A673 (cell line): ENCODE measurements around the gene STK10. TPM values are rescaled to one million over a fixed set of nuclear protein-coding genes. Genes with fewer than 3 reads are reported as not detected.

Experiments used
- BruUV-seq: library from RNA; stranded (reverse); fragments of 400-500 nt; replicated peaks from 2 replicates; lab custom pipeline; 2021; lab: Mats Ljungman, UMichigan
- CTCF ChIA-PET: fragments of 300-600 bp; sonication (Branson Sonifier 250); formaldehyde crosslinking; loops from one replicate; lab custom pipeline; 2022; ENCODE audit warnings: antibody characterized with exemption; lab: Charles Lee
- POLR2A ChIA-PET: fragments of 300-600 bp; sonication (Branson Sonifier 250); formaldehyde crosslinking; loops from one replicate; lab custom pipeline; 2022; ENCODE audit warnings: antibody characterized with exemption; ENCODE audit not compliant: low non-redundant PET; lab: Charles Lee
- DNase-seq: peaks from one replicate; pipeline ENCODE4 v3.0.0-alpha.2; 2015; ENCODE audit warnings: low spot score
- H3K27ac ChIP-seq: fragments of 200-600 bp; sonication (generic); 2 replicates; pipeline ENCODE4 v1.5.1; 2016; ENCODE audit warnings: mixed run types, low read depth, mild to moderate bottlenecking, mixed read lengths, antibody characterized with exemption, low read length; ENCODE audit not compliant: poor library complexity, severe bottlenecking
- H3K27me3 ChIP-seq: fragments of 200-600 bp; sonication (generic); replicated peaks from 2 replicates; pipeline ENCODE4 v1.6.1; 2017; ENCODE audit warnings: mixed run types, low read depth, mild to moderate bottlenecking, mixed read lengths, antibody characterized with exemption, low read length; ENCODE audit not compliant: insufficient read depth, poor library complexity
- H3K36me3 ChIP-seq: fragments of 200-600 bp; sonication (generic); 2 replicates; pipeline ENCODE4 v1.6.1; 2016; ENCODE audit warnings: mixed run types, mild to moderate bottlenecking, mixed read lengths, antibody characterized with exemption, low read length; ENCODE audit not compliant: insufficient read depth, poor library complexity, severe bottlenecking
- H3K4me1 ChIP-seq: fragments of 200-600 bp; sonication (generic); 2 replicates; pipeline ENCODE4 v1.6.1; 2017; ENCODE audit warnings: mixed run types, mild to moderate bottlenecking, mixed read lengths, antibody characterized with exemption, low read length; ENCODE audit not compliant: insufficient read depth, poor library complexity, severe bottlenecking
- H3K4me3 ChIP-seq: fragments of 200-600 bp; sonication (generic); 2 replicates; pipeline ENCODE4 v1.5.1; 2016; ENCODE audit warnings: low read depth, mixed run types, mild to moderate bottlenecking, mixed read lengths, low read length; ENCODE audit not compliant: poor library complexity, severe bottlenecking
- H3K9me3 ChIP-seq: fragments of 200-600 bp; sonication (generic); 2 replicates; pipeline ENCODE4 v1.6.1; 2016; ENCODE audit warnings: mixed run types, low read depth, mild to moderate bottlenecking, mixed read lengths, antibody characterized with exemption, low read length; ENCODE audit not compliant: poor library complexity, severe bottlenecking
- EZH2 ChIP-seq: fragments of 200-600 bp; sonication (generic); IDR thresholded peaks from 2 replicates; pipeline ENCODE4 v1.6.1; 2017; ENCODE audit warnings: borderline replicate concordance, low read depth, mild to moderate bottlenecking, mixed read lengths, antibody characterized with exemption, low read length; ENCODE audit not compliant: poor library complexity, severe bottlenecking
- intact Hi-C: fragments of 100-400 bp; cut with micrococcal nuclease; formaldehyde crosslinking; loops from one replicate; pipeline ENCODE4 v1.10.0; 2022; ENCODE audit not compliant: unreplicated experiment
- total RNA-seq: library from RNA; stranded (reverse); gene quantifications from 2 replicates; pipeline ENCODE4 v1.2.3, GENCODE V29; 2021
- TF ChIP-seq, protein P1 (sequence below): fragments of 300-800, 200-600 bp; sonication (generic); conservative IDR thresholded peaks from 2 replicates; pipeline ENCODE4 v1.5.1; 2017; ENCODE audit warnings: low read depth, mild to moderate bottlenecking, antibody characterized with exemption, low read length, moderate library complexity, mixed read lengths

Gene STK10
- total RNA-seq, 1 experiment from 2014 or later: 3.8 TPM

DNA sequence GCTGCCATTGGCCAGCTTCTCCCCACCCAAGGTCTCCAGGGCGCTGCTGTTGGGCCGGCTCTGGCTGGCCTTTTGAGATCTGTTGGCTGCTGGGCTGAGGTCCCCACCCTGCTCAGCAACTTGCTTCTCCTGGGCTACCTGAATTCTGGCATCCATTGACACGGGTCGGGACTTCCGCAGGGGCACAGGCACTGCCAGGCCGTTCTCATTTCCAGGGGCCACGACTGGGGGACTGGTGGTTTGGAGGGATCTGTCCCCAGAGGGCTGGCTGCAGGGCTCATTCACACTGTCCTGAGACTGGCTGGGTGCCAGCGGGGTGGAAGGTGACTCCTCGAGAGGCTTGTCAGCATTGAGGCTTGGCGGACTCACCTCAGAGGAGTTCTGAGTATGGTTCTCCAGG lies 94.5 kb downstream of the STK10 start:
- ChIA-PET POLR2A (no interaction called here), CTCF (no interaction called here)
- TF ChIP-seq EZH2: no peak
- TF ChIP-seq, protein P1, sequence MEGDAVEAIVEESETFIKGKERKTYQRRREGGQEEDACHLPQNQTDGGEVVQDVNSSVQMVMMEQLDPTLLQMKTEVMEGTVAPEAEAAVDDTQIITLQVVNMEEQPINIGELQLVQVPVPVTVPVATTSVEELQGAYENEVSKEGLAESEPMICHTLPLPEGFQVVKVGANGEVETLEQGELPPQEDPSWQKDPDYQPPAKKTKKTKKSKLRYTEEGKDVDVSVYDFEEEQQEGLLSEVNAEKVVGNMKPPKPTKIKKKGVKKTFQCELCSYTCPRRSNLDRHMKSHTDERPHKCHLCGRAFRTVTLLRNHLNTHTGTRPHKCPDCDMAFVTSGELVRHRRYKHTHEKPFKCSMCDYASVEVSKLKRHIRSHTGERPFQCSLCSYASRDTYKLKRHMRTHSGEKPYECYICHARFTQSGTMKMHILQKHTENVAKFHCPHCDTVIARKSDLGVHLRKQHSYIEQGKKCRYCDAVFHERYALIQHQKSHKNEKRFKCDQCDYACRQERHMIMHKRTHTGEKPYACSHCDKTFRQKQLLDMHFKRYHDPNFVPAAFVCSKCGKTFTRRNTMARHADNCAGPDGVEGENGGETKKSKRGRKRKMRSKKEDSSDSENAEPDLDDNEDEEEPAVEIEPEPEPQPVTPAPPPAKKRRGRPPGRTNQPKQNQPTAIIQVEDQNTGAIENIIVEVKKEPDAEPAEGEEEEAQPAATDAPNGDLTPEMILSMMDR: no peak

GRCh38 chr5:172091956-172092732 lies 95.9 kb downstream of the STK10 start:
- POLR2A ChIA-PET: interaction anchor here (0.6 kb wide), 1 partner anchor 1557 kb away, joined by 3 read pairs; no protein-coding TSS in a partner anchor
- DNase-seq: no peak

More for the DNA sequence above, 94.5 kb downstream of the STK10 start:
- no peaks in the 10 kb centered on the region for H3K27me3 ChIP-seq
- no peaks in the 10 kb centered on the region for H3K4me1 ChIP-seq
- H3K27ac ChIP-seq: no peak overlapping the region
- H3K4me3 ChIP-seq: no peak overlapping the region
- intact Hi-C loops: no loop called here
- BruUV-seq: no TSS peak
- no peaks in the 10 kb centered on the region for H3K9me3 ChIP-seq
- no peaks in the 10 kb centered on the region for H3K36me3 ChIP-seq
- DNase-seq: no peak

GRCh38 chr5:172090976-172091547 lies 97.0 kb downstream of the STK10 start:
- H3K9me3 ChIP-seq: no peaks in the 10 kb centered on the region
- H3K4me1 ChIP-seq: no peaks in the 10 kb centered on the region
- H3K4me3 ChIP-seq: no peak overlapping the region
- no peak overlapping the region for H3K27ac ChIP-seq
- ChIA-PET CTCF (no interaction called here), POLR2A (no interaction called here)
- H3K36me3 ChIP-seq: no peaks in the 10 kb centered on the region
- no peak for DNase-seq
- no peaks in the 10 kb centered on the region for H3K27me3 ChIP-seq
- intact Hi-C loops: no loop called here
- no peak for TF ChIP-seq EZH2
- TF ChIP-seq, protein P1: no peak
- BruUV-seq: no TSS peak

More at GRCh38 chr5:172091956-172092732, 95.9 kb downstream of the STK10 start:
- Histone ChIP-seq H3K9me3 (no peaks in the 10 kb centered on the region), H3K27ac (no peak overlapping the region), H3K4me3 (no peak overlapping the region), H3K4me1 (no peaks in the 10 kb centered on the region), H3K27me3 (no peaks in the 10 kb centered on the region), H3K36me3 (no peaks in the 10 kb centered on the region)
- CTCF ChIA-PET: no interaction called here
- TF ChIP-seq, protein P1: no peak
- no peak for TF ChIP-seq EZH2
- intact Hi-C loops: no loop called here
- BruUV-seq: no TSS peak
